Activated CD4-positive, CD25-positive, alpha-beta regulatory T cell (primary cell): ENCODE results near the gene VDR.
"Not testable (repeated sequence)": the region's sequence is repeated elsewhere in the genome, so short reads cannot be mapped to it uniquely, and the experiment has no call there.

Experiments used
- DNase-seq, 4 experiments: peaks; one replicate each; lab custom pipeline; 2025; lab: John Stamatoyannopoulos, UW

The VDR gene

GRCh38 chr12:47812797-47813510 lies 91.8 kb downstream of the VDR start:
- DNase-seq, result peak; percentile 89 to 93 (median 90)

- no peak for DNase-seq
These were observed 93.0 kb downstream of the VDR start for GRCh38 chr12:47811581-47812484.

GRCh38 chr12:47811072-47811396 lies 93.8 kb downstream of the VDR start:
- no peak for DNase-seq

- DNase-seq, result not testable (repeated sequence)
These were observed 95.3 kb downstream of the VDR start for GRCh38 chr12:47809518-47809917.

GRCh38 chr12:47808574-47809365 lies 96.0 kb downstream of the VDR start:
- DNase-seq, result peak in 2 of 4 experiments; percentile 14 to 29

GRCh38 chr12:47808050-47808449 lies 96.7 kb downstream of the VDR start:
- DNase-seq, result peak; percentile 32 to 71 (median 60)

GRCh38 chr12:47807338-47807737 lies 97.5 kb downstream of the VDR start:
- DNase-seq, result no peak

GRCh38 chr12:47805417-47805816 lies 99.4 kb downstream of the VDR start:
- DNase-seq, result no peak

- no peak for DNase-seq
These were observed 100.6 kb downstream of the VDR start for GRCh38 chr12:47804171-47804570.

- DNase-seq, result no peak
These were observed 101.5 kb downstream of the VDR start for GRCh38 chr12:47803191-47803875.

GRCh38 chr12:47802312-47802711 lies 102.5 kb downstream of the VDR start:
- no peak for DNase-seq

- DNase-seq, result no peak
These were observed 102.9 kb downstream of the VDR start for GRCh38 chr12:47801904-47802246.

- DNase-seq, result no peak
These were observed 103.5 kb downstream of the VDR start for GRCh38 chr12:47801170-47801903.

GRCh38 chr12:47800582-47800981 lies 104.2 kb downstream of the VDR start:
- DNase-seq, result no peak

GRCh38 chr12:47799357-47799955 lies 105.3 kb downstream of the VDR start:
- no peak for DNase-seq

GRCh38 chr12:47798382-47798948 lies 106.3 kb downstream of the VDR start:
- no peak for DNase-seq

- peak in 1 of 4 experiments; percentile 20 for DNase-seq
These were observed 107.4 kb downstream of the VDR start for GRCh38 chr12:47797441-47797840.

- no peak for DNase-seq
These were observed 108.9 kb downstream of the VDR start for GRCh38 chr12:47795814-47796411.

- no peak for DNase-seq
These were observed 109.5 kb downstream of the VDR start for GRCh38 chr12:47795121-47795813.
